Measurements from ENCODE around the gene KLHL34.

- TF ChIP-seq TAF1 (IDR thresholded peaks at IDR 0.05; ENCODE audit: borderline replicate concordance, insufficient read depth, low read length) (no peak), SIN3A (IDR thresholded peaks at IDR 0.05; ENCODE audit: borderline replicate concordance, insufficient read depth, low read length) (no peak), POLR2AphosphoS5 (IDR thresholded peaks at IDR 0.05; ENCODE audit: low read depth, low read length) (no peak), FOXP2 (optimal IDR thresholded peaks at IDR 0.05; ENCODE audit: borderline replicate concordance, extremely low read depth, extremely low read length, insufficient read depth) (no peak)
- TF ChIP-seq, protein P1, sequence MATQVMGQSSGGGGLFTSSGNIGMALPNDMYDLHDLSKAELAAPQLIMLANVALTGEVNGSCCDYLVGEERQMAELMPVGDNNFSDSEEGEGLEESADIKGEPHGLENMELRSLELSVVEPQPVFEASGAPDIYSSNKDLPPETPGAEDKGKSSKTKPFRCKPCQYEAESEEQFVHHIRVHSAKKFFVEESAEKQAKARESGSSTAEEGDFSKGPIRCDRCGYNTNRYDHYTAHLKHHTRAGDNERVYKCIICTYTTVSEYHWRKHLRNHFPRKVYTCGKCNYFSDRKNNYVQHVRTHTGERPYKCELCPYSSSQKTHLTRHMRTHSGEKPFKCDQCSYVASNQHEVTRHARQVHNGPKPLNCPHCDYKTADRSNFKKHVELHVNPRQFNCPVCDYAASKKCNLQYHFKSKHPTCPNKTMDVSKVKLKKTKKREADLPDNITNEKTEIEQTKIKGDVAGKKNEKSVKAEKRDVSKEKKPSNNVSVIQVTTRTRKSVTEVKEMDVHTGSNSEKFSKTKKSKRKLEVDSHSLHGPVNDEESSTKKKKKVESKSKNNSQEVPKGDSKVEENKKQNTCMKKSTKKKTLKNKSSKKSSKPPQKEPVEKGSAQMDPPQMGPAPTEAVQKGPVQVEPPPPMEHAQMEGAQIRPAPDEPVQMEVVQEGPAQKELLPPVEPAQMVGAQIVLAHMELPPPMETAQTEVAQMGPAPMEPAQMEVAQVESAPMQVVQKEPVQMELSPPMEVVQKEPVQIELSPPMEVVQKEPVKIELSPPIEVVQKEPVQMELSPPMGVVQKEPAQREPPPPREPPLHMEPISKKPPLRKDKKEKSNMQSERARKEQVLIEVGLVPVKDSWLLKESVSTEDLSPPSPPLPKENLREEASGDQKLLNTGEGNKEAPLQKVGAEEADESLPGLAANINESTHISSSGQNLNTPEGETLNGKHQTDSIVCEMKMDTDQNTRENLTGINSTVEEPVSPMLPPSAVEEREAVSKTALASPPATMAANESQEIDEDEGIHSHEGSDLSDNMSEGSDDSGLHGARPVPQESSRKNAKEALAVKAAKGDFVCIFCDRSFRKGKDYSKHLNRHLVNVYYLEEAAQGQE (IDR thresholded peaks at IDR 0.05; ENCODE audit: insufficient read depth in 1 of 2, low read depth in 2 of 2, low read length in 2 of 2), result no peak
Measured at GRCh38 chrX:21698272-21698671, 40.1 kb upstream of the KLHL34 start.
